GM18907 (cell line): ENCODE measurements around the gene SDHA.
"Not testable (repeated sequence)": the region's sequence is repeated elsewhere in the genome, so short reads cannot be mapped to it uniquely, and the experiment has no call there.

Experiments used
- ATAC-seq: cut with Tn5 transposase; IDR thresholded peaks from one replicate; pipeline ENCODE4 v1.9.1; 2021; ENCODE audit warnings: mild to moderate bottlenecking, moderate library complexity; ENCODE audit not compliant: unreplicated experiment

The SDHA gene

DNA sequence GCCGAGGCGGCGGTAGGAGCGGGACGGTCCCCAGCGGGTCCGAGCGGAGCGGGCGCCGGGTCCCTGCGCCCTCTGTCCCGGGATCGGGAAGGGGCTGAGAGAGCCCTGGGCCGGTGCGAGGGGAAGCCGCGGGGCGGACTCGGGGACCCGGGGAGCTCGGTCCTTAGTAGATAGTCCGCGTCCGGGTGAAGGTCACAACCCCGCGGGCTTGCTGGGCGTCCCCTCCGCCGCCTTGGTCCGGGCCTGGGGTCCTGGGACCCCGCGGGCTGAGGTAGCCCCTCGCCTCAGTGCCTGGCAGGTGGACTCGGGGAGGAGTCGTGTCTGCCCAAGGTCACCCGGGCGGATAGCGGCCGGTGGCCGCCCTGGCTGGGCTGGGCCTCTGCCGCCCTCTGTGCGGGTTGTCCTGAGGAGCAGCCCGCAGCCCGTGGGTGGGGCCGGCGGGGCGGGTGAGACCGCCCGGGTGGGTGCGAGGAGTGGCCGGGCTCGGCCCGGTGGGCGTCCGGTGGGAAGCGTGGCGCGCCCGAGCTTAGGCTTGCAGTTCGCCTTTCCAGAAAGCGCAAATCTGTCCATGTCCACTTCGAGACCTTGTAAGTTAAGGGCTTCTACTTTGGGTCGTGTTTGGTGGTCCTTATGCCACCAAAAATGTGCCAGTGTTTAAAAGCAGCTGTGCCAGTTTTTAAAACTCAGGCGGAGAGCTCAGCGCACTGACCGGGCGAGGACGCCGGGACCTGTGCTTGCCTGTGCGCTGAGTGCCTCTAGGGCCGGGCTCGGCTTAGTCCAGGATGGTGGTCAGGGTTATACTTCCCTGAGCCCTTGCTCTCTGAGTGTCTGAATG is 554 bp downstream of the SDHA start:
- peak; percentile 32 for ATAC-seq

DNA sequence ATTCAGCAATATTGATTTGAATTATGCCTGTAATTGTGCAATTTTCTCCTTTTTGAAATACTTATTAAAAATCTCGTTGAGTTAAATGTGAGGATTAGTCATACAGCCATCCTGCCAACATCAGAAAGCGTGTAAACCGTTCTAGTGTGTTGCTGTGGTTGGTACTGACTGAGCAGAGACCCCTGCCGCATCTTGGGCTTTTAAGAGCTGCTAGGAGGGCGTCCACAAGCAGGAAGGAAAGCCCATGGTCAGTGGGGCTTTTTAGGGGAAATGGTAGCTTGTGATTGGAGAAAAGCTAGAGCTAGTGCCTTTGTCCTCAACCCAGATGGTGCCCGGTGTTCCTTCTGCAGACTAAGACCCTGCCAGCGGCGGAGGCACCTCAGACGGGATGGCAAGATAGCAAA is 1.3 kb downstream of the SDHA start:
- ATAC-seq: no peak

DNA sequence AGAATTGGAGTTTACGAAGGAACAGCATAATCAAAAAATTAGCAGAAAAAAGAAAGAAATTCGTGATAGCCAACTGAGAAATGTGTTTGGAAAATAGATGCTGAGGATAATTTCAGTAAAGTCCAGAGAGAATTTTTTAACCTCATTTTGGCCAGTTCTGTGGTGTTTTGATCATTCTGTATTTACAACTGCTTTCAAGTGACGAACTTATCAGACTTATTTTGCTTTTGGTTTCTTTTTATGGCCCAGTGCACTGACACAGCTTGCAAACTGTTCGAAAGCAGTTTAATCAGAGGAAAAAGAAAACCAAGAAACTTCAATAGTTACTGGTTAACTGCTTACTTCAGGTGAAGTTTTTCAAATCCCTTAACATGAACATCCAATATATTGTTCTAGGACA is 1.9 kb downstream of the SDHA start:
- ATAC-seq: peak; percentile 19

DNA sequence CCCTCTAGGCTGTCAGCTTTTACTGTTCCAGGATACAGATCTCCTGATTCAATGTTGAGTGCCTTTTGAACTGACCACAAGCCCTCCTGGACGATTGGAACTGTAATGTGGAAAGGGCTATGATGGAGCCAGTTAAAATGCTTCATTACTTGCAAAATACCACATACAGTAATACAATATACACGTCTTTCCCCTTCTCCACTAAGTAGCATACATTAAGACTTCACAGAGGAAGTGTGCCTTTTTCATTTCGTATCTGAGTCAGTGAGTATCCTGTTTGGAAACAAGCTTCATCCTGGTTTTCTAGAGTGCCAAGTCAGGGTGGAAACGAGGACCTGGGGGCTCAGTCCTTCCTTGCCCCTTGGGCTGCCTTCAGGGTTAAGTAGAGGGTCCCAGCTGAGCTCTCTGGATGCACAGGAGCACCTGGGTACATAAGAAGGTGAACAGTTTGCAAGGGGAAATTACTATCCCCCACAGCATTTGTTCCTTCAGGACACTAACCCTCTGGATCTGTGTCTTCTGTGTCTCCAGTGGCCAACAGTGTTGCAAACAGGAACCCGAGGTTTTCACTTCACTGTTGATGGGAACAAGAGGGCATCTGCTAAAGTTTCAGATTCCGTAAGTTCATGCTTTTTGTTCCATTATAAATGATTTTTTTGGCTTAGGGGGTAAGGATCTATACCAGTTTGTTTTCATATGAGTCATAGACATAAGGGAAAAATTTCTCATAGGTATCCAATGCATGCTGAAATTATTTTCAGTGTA is 5.0 kb downstream of the SDHA start:
- not testable (repeated sequence) for ATAC-seq

- ATAC-seq: no peak
These were observed 5.7 kb downstream of the SDHA start for GRCh38 chr5:223791-224190.

DNA sequence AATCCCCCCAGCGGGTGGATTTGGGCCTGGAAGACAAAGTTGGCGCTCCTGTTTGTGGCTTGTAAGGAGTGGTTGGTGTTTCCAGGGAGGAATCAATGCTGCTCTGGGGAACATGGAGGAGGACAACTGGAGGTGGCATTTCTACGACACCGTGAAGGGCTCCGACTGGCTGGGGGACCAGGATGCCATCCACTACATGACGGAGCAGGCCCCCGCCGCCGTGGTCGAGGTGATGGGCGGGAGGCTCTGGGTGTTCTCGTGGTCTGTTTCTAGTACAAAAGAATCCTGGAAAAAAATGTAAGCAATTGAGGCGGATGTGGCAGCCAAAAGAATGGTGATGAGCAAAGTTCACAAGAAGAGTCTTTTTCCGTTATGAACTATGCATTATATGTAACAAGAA is 7.2 kb downstream of the SDHA start:
- ATAC-seq: no peak

DNA sequence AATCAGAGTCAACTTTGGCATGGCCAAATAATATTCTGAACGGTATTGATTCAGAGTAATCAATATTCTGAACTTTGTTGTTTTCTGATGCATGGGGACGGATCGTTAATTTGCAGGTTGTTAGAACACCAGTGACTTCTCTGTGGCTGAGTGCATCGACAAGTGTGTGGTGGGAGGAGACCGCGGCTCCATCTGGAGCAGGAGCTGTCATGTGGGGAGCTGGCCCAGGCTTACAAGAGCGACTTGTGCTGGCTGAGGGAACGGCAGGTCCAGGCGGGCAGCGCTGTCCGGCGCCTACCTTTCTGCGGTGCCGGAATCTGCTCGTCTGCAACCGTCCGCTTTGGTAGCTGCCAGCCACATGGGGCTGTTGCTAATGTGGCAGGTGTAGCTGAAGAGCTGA is 9.3 kb downstream of the SDHA start:
- ATAC-seq: not testable (repeated sequence)

GRCh38 chr5:228886-229285 is 10.8 kb downstream of the SDHA start:
- ATAC-seq: no peak

GRCh38 chr5:230711-231110 is 12.6 kb downstream of the SDHA start:
- ATAC-seq: no peak

DNA sequence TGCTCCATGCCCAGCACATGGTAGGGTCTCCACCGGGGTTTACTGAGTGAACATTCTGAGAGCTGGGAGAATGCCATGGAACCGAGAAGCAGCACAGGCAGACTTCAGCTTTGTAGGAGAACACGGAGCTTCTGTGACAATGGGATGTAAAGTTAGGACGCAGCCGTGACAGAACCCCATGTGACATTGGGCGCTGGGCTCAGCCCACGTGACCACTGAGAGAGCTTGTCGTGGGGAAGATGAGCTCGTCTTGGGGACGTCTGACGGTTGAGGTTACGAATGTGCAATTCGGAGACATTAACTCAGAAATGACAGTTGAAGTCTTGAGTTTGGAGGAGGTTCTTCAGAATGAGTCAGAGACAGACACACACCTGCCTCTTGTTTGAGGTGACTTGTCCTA is 13.5 kb downstream of the SDHA start:
- ATAC-seq: no peak

DNA sequence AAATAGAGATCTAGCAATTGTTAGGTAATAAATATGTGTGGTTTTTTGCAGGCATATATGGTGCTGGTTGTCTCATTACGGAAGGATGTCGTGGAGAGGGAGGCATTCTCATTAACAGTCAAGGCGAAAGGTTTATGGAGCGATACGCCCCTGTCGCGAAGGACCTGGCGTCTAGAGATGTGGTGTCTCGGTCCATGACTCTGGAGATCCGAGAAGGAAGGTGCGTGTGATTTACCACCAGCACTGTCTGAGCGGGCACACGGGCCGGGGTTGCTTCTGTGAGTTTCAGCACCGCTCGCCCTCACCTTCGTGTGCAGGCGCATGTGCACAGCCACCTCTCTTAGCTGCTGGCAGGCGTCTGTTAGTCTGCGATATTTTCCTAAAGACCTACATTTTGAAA is 15.3 kb downstream of the SDHA start:
- ATAC-seq: not testable (repeated sequence)

- no peak for ATAC-seq
These were observed 16.3 kb downstream of the SDHA start for GRCh38 chr5:234450-234849.

- ATAC-seq: not testable (repeated sequence)
These were observed 17.4 kb downstream of the SDHA start for GRCh38 chr5:235527-235926.

DNA sequence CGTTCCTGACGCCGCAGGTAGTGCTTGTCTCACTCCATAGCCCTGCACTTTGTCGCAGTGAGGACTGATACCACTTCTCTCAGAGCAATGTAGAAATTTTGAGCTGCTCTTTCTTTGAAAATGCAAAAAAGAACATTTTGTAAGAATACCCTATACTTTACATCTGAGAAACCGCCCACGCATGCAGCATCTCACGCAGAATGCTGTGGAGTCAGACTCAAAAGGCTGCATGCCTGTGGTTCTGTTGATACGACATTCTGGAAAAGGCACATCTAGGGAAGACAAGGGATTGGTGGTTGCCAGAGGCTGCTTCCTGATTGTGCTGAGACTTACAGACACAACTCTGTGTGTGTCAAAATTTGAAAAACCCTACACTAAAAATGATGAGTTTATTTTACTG is 19.8 kb downstream of the SDHA start:
- not testable (repeated sequence) for ATAC-seq

DNA sequence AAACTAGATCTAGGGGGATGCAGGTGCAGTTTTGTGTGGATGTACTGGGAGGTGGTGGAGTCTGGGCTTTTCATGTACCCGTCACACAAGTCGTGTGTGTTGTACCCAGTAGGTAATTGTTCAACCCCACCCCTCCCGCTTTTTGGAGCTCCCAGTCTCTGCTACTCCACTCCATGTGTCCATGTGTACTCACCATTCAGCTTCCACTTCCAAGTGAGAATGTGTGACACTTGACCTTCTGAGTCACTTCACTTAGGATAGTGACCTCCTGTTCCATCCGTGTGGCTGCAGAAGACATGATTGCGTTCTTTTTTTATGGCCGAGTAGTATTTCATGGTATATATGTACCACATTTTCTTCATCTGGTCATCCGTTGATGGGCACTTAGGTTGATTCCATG is 22.4 kb downstream of the SDHA start:
- not testable (repeated sequence) for ATAC-seq

- not testable (repeated sequence) for ATAC-seq
These were observed 23.0 kb downstream of the SDHA start for GRCh38 chr5:241045-241669.

- ATAC-seq: not testable (repeated sequence)
These were observed 25.7 kb downstream of the SDHA start for GRCh38 chr5:243683-244367.

GRCh38 chr5:245717-246116 is 27.6 kb downstream of the SDHA start:
- not testable (repeated sequence) for ATAC-seq

- not testable (repeated sequence) for ATAC-seq
These were observed 32.3 kb downstream of the SDHA start for GRCh38 chr5:250396-250795.

DNA sequence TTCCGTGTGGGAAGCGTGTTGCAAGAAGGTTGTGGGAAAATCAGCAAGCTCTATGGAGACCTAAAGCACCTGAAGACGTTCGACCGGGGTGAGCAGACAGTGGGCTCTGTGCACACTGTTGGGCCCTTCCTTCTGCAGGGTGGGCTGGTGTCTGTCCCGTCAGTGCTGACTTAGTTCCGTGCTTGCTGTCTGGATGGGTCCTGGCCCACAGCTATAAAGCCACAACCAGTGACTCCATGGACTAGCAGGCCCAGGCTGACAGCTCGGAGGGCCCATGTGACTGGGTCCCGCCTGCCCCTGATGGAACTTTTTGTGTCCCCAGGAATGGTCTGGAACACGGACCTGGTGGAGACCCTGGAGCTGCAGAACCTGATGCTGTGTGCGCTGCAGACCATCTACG is 32.9 kb downstream of the SDHA start:
- not testable (repeated sequence) for ATAC-seq

DNA sequence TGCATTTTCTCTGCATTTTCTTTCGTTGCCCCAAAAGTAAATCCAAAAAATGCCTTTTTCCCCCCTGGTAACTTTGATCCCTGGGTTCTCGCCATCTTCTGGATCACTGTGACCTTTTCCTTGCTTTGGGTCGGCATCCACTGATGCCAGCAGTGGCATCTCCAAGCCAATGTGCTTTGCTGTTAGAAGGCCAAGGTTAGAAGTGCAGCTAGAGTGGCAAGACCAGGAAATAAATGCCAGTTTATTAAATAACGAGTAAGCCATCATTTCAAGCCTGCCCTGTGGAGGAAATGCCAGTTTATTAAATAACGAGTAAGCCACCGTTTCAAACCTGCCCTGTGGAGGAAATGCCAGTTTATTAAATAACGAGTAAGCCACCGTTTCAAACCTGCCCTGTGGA is 33.4 kb downstream of the SDHA start:
- ATAC-seq: not testable (repeated sequence)
